Fibroblast of gingiva (primary cell): ENCODE results near the gene KPNB1.
A peak's percentile ranks its signal among the peaks of the same experiment; 100 is the strongest.

Source experiments
- DNase-seq: peaks from one replicate; pipeline ENCODE4 v3.0.0-alpha.2; 2011; ENCODE audit warnings: low read depth

Gene KPNB1

GRCh38 chr17:47649153-47649971 lies at the start of gene KPNB1:
Gene KPNB1 (plus strand): TSS chr17:47649919. CDS start chr17:47650245, 326 bp downstream.
- peak; percentile 100 for DNase-seq

- DNase-seq = no peak
Measured at GRCh38 chr17:47603830-47604597, 45.7 kb upstream of the KPNB1 start.

DNA sequence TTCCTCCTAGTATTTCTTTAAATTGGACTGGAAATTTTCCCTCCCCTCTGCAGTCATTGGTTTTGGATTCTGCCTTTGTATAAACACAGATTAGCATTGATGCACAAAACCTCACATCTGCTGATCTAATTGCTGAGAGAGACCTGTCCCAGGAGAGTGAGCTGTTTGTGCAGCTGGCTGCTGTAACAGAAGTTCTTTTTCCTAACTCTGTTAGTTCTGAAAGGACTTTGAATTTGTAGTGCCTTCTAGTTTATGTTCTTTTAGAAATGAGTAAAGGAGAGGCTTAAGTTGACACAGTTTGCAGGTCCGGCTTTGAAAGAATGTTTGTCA lies 45.2 kb upstream of the KPNB1 start:
- peak; percentile 71 for DNase-seq

DNA sequence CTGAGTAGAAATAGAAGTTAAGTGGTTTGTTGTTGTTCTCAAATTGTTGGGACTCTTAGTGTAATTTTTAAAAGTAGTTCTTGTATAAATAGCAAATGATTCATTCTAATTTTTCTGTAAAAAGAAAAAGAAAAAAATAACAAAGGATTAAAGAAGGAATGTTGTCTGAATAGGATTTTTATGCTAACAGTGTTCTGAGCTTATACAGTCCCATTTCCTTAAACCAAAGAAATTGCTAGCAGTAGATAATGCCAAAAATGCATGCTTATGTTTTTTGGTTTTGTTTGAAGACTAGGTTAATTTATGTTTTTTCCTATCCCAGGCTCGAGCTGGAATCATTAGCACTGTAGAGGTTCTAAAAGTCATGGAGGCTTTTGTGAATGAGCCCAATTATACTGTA lies 44.7 kb upstream of the KPNB1 start:
- no peak for DNase-seq

- no peak for DNase-seq
Measured at GRCh38 chr17:47607481-47607880, 42.2 kb upstream of the KPNB1 start.

GRCh38 chr17:47611372-47612350 lies 38.1 kb upstream of the KPNB1 start:
- peak; percentile 57 for DNase-seq

DNA sequence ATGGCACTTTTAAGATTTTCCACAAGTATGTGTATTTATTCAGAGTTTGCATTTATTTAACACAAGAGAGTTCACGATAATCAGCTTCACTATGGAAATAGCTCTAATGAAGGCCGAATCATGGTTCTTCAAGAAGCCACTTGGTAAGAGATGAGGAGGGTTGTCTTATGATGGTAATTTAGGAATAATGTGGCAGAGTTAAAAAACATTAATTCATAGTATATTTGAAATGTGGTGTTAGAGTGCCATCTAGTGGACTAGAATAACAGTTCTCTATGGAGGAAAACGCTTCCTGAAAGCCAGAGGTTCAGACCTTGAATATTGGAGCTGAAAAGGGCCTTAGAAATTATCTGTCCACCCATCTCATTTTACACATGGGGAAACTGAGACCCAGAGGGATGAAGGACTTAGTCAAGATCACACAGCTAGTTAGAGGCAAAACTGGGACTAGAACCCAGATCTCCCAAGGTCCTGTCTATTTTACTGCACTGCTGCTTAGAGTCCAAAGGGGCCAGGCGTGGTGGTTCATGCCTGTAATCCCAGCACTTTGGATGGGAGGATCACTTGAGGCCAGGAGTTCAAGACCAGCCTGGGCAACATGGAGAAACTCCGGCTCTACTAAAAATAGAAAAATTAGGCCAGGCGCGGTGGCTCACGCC lies 33.8 kb upstream of the KPNB1 start:
- peak; percentile 24 for DNase-seq

GRCh38 chr17:47618410-47618809 lies 31.3 kb upstream of the KPNB1 start:
- no peak for DNase-seq

DNA sequence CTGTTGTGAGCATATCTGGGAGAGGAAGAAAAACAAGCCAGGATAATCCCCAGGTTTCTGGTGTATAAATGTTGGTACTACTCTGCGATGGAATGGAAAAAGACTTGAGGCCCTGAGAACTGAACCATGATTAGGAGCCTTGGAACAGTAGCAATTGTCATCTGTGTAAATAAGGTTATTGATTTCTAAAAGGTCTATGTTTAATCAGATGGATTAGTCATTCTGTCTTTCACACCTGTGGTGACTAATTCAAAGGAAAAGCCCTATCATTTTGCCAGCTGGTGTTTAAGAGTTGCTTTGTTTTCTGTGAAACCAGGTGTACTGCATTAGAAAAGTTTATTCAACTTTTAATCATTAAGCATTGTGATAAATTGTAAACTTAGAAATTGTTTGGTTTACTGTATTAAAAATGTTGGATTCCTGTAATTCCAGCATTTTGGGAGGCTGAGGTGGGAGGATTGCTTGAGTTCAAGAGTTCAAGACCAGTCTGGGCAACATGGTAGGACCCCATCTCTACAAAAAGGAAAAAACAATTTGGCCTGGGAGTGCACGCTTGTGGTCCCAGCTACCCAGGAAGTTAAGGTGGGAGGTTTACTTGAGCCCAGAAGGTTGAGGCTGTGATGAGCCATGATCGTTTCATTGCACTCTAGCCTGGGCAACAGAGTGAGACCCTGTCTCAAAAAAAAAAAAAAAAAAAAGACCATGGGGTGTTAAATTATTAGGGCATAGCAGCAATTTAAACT lies 29.0 kb upstream of the KPNB1 start:
- no peak for DNase-seq

DNA sequence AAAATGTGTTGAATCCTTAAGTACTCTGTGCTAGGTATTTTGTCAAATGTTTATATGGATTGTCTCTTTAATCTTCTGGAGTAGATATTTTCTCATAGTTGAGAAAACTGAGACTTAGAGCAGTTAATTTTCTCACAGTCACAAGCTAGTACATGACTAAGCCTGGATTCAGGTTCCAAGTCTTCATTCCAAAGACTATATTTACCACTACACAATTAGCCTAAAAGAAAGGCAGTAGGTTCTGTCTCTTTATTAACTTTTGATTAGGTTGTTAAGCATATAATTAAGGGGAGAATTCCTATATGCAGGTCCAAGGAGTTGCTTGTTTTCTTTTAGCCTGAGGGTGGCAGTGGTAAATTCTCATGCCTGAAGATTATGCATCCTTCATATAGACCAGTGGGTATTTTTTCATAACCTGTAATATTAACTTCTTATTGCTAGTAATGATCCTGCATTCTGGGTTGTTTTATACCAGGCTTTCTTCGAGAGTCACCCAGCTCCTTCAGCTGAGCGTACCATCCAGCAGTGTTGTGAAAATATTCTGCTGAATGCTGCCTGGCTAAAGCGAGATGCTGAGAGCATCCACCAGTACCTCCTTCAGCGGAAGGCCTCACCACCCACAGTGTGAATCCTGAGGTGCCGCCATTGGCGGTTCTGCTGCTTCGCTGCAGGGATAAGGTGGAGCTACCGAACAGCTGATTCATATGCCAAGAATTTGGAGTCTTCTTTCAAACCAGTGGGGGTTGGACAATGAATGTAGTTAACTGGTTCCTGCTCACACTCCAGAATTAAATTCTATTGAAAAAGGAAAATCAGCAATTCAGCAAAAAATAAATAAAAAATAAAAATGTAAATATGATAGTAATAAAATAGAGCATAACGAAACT lies 28.2 kb upstream of the KPNB1 start:
- peak; percentile 79 for DNase-seq

DNA sequence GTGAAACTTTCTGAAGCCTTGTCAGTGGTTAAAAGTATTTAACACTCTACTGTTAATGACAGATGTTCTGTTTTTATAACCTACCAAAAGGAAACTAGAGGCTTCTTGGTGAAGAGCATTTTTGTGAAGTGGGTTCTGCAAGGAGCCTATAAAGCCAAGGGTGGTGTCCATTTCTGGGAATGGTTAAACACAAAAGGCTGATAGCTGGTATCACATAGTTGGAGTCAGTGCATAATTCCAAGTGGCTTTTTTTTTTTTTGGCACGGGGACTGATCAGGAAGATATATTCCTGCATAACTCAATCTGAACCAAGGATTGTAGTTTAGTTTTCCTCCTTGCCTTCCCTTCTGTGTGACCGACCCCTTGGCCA lies 27.6 kb upstream of the KPNB1 start:
- no peak for DNase-seq

DNA sequence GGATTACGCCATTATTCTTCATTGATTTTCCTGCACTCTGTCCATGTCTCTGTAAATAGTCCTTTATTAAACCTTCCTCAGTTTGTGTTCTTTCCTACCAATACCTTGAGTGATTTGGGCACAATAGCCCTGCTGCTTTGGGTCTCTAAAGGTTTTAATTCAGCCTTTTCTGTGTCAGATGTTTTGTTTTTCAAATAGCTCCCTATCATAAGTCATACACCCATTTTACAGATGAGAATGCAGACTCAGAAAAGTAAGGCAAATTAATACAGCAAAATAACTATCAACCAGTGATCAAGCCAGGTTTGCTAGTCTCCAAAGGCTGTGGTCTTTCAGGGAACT lies 25.0 kb upstream of the KPNB1 start:
- DNase-seq = no peak

DNA sequence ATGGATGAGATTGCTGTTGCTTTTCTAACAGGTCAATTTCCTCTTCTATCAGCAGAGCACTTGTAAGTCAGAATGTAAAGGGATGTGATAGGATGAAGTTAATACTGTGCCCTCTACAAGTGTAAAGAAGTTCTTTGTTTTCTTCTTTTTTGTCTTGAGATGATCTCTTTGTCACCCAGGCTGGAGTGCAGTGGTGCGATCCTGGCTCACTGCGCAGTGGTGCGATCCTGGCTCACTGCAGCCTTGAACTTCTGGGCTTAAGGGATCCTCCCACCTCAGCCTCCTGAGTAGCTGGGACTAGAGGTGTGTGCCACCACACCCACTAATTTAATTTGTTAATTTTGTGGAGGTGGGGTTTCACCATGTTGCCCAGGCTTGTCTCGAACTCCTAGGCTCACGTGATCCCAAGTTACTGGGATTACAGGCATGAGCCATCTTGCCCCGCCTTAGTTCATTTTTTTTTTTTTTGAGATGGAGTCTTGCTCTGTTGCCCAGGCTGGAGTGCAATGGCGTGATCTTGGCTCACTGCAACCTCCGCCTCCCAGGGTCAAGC lies 21.6 kb upstream of the KPNB1 start:
- DNase-seq = no peak

DNA sequence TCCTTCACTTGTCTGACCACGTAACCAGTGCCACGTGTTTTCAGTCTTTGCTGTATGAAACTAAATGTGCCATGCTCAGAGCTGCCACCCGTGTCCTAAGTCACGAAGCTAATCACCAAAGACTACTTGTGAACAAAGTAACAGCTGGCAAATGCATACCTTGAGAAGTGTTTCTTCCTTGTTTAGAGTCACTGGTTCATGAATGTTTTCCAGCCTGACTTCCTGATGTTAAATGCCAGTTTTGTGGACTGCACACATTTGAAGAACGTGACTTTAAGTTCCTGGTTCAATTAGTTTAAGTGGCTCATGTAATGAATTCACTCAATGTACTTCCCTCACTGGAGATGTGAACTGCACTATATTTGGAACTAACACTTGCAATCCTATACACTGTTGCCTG lies 19.9 kb upstream of the KPNB1 start:
- no peak for DNase-seq

GRCh38 chr17:47630614-47631013 lies 19.1 kb upstream of the KPNB1 start:
- DNase-seq = no peak

DNA sequence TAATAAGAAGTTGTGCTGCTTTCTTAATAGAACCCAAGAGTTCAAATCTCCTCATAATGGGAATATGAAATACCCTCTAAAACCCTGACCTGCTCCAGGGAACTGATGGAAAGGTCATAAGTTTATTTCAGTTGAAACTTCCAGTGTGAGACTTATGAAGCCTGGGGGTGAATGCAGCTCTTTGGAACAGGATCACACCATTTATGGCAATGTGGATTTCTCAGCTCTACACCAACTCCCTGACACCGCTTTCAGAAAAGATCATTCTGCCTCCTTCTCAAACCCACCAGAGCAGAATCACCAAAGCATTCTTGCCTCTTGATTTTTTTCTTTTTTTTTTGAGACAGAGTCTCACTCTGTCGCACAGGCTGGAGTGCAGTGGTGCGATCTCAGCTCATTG lies 16.7 kb upstream of the KPNB1 start:
- DNase-seq = no peak

- peak; percentile 22 for DNase-seq
Measured at GRCh38 chr17:47633996-47634395, 15.7 kb upstream of the KPNB1 start.

GRCh38 chr17:47634870-47635269 lies 14.8 kb upstream of the KPNB1 start:
- DNase-seq = no peak

DNA sequence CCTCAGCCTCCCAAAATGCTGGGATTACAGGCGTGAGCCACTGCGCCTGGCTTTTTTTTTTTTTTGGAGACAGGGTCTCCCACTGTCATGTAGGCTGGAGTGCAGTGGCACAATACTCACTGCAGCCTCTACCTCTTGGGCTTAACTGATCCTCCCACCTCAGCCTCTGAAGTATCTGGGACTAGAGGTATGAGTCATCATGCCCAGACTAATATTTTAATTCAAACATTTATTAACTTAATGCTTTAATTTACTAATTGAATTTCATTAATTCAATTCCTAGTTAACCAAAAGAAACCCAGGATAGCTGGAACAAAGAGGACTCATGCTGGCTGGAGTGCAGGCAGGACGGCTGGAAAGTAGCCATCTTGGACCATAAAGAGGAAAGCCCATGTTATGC lies 14.0 kb upstream of the KPNB1 start:
- DNase-seq = no peak
